ENCODE results near the gene NF2. TPM values are rescaled to one million over a fixed set of nuclear protein-coding genes. Genes with fewer than 3 reads are reported as not detected.

The NF2 gene
- total RNA-seq, 4 donors from 2014 or later: 39.8 to 61.0 (median 45.1) TPM

DNA sequence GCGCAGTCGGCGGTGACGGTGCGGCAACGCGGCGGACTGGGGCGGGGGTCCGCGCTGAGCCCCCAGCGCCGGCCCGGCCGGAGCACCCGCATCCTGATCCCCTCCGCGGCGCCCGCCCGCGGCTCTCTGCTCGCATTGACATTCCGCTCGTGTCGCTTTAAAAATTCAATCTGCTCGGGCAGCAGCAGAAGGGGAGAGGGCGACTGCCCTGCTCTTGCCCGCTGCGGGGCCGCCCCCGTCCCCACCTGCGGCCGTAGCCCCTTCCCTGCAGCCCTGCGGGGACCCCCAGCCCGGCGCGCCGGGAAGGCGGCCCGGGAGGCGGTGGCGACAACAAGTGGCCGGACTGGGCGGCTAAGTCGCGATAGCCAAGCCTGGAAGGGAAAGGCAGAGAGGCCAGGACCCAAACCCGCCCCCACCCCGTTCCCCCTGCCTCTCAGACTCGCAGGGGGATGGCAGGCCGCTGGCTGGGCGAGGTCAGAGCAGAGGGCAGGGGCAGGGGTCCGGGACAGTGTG is 117.4 kb downstream of the NF2 start:
- no peak for ATAC-seq
- TF ChIP-seq POLR2A (IDR thresholded peaks at IDR 0.05) (no peak), POLR2AphosphoS5 (IDR thresholded peaks at IDR 0.05) (no peak), EP300 (IDR thresholded peaks at IDR 0.05) (no peak)
- TF ChIP-seq, protein P1, sequence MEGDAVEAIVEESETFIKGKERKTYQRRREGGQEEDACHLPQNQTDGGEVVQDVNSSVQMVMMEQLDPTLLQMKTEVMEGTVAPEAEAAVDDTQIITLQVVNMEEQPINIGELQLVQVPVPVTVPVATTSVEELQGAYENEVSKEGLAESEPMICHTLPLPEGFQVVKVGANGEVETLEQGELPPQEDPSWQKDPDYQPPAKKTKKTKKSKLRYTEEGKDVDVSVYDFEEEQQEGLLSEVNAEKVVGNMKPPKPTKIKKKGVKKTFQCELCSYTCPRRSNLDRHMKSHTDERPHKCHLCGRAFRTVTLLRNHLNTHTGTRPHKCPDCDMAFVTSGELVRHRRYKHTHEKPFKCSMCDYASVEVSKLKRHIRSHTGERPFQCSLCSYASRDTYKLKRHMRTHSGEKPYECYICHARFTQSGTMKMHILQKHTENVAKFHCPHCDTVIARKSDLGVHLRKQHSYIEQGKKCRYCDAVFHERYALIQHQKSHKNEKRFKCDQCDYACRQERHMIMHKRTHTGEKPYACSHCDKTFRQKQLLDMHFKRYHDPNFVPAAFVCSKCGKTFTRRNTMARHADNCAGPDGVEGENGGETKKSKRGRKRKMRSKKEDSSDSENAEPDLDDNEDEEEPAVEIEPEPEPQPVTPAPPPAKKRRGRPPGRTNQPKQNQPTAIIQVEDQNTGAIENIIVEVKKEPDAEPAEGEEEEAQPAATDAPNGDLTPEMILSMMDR (IDR thresholded peaks at IDR 0.05): no peak
- peak overlapping the region in 1 of 2 donors; percentile 44 for H3K4me3 ChIP-seq
- no peak overlapping the region for H3K27ac ChIP-seq
- no CpG with 5 or more reads among the region's 53 CpGs for WGBS, 2 donors (ENCODE audit: low coverage in 1 of 2)
- H3K4me1 ChIP-seq: peaks cover 0 to 18% (median 5%) of the 10 kb centered on the region in 3 donors
- H3K36me3 ChIP-seq: no peaks in the 10 kb centered on the region
- H3K27me3 ChIP-seq: peaks cover 73% of the 10 kb centered on the region
- H3K9me3 ChIP-seq: no peaks in the 10 kb centered on the region

DNA sequence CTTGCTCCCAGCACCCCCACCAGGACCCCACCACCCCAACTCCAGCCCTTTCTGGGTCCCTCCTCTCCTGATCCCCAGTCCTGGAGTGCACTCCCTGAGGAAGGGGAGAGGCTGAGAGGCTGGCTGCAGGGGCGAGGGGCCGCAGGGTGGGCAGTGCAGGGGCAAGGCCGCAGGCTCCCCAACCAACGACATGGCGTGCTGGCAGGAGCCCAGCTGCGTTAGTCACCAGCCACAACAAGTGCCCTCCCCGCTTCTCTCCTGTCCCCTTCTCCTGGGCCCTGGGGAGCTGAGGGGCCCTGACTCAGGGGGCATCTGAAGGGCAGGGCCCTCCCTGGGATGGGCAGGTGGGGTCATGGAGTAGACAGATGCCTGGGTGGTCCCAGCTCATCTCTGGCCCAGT is 118.7 kb downstream of the NF2 start:
- no peak for TF ChIP-seq POLR2A (IDR thresholded peaks at IDR 0.05)
- TF ChIP-seq, protein P1 (IDR thresholded peaks at IDR 0.05): no peak
- no peak for TF ChIP-seq EP300 (IDR thresholded peaks at IDR 0.05)
- TF ChIP-seq POLR2AphosphoS5 (IDR thresholded peaks at IDR 0.05): no peak
- 67% methylated on average over 3 of the region's 7 CpGs; no CpG with 5 or more reads in 1 of the 2 donors for WGBS, 2 donors (ENCODE audit: low coverage in 1 of 2)
- Histone ChIP-seq H3K4me1 (peaks cover 0 to 22% (median 5%) of the 10 kb centered on the region in 3 donors), H3K27me3 (peaks cover 73% of the 10 kb centered on the region), H3K36me3 (no peaks in the 10 kb centered on the region), H3K4me3 (no peak overlapping the region), H3K9me3 (no peaks in the 10 kb centered on the region), H3K27ac (no peak overlapping the region)
- ATAC-seq: no peak

DNA sequence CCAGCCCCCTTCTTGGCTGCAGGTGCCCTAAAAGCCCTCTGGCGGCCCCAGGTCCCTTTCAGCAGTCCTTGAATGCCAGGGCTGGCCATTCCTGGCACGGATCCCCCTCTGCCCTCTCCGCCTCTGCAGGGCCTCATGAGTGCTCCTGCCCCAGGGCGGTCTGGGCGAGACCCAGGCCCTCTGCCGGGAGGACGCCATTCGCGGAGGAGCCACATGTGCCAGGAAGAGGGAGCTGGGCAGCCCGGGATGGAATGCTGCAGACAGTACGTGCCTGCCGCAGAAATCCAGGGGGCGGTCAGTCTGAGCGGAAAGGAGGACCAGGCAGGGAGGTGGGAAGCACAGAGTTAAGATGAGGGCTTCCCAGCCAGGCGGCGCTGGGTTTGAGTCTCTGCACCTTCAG is 119.2 kb downstream of the NF2 start:
- no peak for TF ChIP-seq EP300 (IDR thresholded peaks at IDR 0.05)
- no peak for TF ChIP-seq POLR2AphosphoS5 (IDR thresholded peaks at IDR 0.05)
- no peak for TF ChIP-seq POLR2A (IDR thresholded peaks at IDR 0.05)
- TF ChIP-seq, protein P1 (IDR thresholded peaks at IDR 0.05): no peak
- Histone ChIP-seq H3K4me1 (peaks cover 0 to 25% (median 5%) of the 10 kb centered on the region in 3 donors), H3K9me3 (no peaks in the 10 kb centered on the region), H3K27ac (no peak overlapping the region), H3K4me3 (no peak overlapping the region), H3K36me3 (no peaks in the 10 kb centered on the region), H3K27me3 (peaks cover 68% of the 10 kb centered on the region)
- no peak for ATAC-seq
- WGBS, 2 donors (ENCODE audit: low coverage in 1 of 2): no CpG with 5 or more reads among the region's 16 CpGs

DNA sequence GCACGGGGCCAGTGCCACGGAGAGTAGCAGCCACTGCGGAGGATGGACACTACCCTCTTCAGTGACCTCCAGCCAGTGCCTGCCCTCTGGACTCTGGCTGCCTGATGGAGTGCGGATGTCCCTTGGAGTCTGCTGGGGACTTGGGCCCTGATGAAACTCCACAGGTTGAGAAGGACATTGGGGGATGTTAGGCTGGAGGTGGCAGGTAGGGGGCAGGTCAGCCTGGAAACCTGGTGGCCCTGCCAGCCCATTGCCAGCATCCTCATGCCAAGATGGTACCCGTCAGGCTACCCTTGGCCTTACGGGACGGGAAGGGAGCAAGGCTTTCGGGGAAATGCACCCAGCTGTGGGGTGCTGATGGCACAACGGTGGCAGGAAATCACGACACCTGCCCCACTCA is 120.3 kb downstream of the NF2 start:
- Histone ChIP-seq H3K27ac (no peak overlapping the region), H3K4me1 (peaks cover 0 to 25% (median 5%) of the 10 kb centered on the region in 3 donors), H3K36me3 (no peaks in the 10 kb centered on the region), H3K27me3 (peaks cover 57% of the 10 kb centered on the region), H3K4me3 (no peak overlapping the region), H3K9me3 (no peaks in the 10 kb centered on the region)
- no peak for ATAC-seq
- TF ChIP-seq POLR2A (IDR thresholded peaks at IDR 0.05) (no peak), POLR2AphosphoS5 (IDR thresholded peaks at IDR 0.05) (no peak), EP300 (IDR thresholded peaks at IDR 0.05) (no peak)
- TF ChIP-seq, protein P1 (IDR thresholded peaks at IDR 0.05): no peak
- WGBS, 2 donors (ENCODE audit: low coverage in 1 of 2): no CpG with 5 or more reads among the region's 10 CpGs

DNA sequence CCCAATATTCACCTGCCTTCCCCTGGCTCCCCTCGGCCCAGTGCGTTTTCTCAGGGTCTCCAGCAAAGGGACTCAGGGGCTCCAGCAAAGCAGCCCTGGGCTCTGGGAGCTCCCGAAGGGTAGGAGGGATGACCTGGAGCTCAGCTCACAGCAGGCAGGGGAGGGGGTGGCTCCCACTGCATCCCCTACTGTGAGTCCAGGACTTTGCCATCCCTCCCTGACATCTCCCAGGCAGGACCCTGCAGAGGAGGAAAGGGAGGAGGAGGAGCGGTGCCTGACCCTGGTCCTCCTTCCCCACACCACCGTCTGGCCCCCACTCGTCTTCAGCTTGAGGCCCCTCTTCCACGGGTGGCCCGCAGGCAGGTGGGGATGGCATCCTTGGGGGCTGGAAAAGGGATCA is 121.4 kb downstream of the NF2 start:
- TF ChIP-seq EP300 (IDR thresholded peaks at IDR 0.05) (no peak), POLR2A (IDR thresholded peaks at IDR 0.05) (no peak), POLR2AphosphoS5 (IDR thresholded peaks at IDR 0.05) (no peak)
- TF ChIP-seq, protein P1 (IDR thresholded peaks at IDR 0.05): no peak
- Histone ChIP-seq H3K27ac (no peak overlapping the region), H3K27me3 (peaks cover 46% of the 10 kb centered on the region), H3K9me3 (no peaks in the 10 kb centered on the region), H3K36me3 (peaks cover 0 to 8% of the 10 kb centered on the region in 2 donors), H3K4me1 (peaks cover 0 to 19% (median 3%) of the 10 kb centered on the region in 3 donors), H3K4me3 (no peak overlapping the region)
- no peak for ATAC-seq
- no CpG with 5 or more reads among the region's 8 CpGs for WGBS, 2 donors (ENCODE audit: low coverage in 1 of 2)

Data from gastroesophageal sphincter (tissue), 4 donors.